COLO668 (cell line): ENCODE measurements around the gene RABEP2.
"Not testable (repeated sequence)": the region's sequence is repeated elsewhere in the genome, so short reads cannot be mapped to it uniquely, and the experiment has no call there.

Experiments
- DNase-seq: peaks from one replicate; lab custom pipeline; 2025; ENCODE audit not compliant: unreplicated experiment; lab: John Stamatoyannopoulos, UW

Gene RABEP2, protein sequence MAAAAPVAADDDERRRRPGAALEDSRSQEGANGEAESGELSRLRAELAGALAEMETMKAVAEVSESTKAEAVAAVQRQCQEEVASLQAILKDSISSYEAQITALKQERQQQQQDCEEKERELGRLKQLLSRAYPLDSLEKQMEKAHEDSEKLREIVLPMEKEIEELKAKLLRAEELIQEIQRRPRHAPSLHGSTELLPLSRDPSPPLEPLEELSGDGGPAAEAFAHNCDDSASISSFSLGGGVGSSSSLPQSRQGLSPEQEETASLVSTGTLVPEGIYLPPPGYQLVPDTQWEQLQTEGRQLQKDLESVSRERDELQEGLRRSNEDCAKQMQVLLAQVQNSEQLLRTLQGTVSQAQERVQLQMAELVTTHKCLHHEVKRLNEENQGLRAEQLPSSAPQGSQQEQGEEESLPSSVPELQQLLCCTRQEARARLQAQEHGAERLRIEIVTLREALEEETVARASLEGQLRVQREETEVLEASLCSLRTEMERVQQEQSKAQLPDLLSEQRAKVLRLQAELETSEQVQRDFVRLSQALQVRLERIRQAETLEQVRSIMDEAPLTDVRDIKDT

DNA sequence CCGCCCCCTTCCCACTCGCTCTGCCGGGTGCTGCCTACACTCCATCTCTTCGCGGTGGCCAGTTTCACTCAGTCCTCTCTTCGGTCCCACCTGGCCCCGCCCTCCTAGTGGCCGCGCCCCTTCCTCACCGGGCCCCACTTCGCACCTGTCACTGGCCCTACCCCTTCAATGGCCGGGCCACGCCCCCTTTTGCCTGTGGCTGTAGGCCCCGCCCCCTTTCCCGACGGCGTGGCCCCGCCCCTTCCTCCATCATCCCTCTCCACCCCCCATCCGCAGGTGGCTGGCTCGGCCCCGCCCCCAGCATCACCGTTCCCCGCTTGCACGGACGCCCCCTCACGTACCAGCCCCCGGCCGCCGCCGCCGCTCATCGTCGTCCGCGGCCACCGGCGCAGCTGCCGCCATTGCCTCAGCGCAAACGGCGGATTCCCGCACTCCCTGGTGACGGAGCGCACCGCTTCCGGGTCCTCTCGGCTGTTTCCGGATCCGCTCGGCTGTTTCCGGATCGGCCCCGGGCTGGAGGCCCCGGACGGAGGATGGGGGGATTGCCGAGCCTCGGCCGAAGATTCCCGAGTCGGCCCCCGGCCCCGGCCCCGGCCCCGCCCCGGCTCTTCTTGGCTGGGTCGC lies at the start of gene RABEP2:
Gene RABEP2 (minus strand): TSS at position 477 of the 624 bp plus-strand sequence. CDS start 75 bp downstream, at position 402.
- DNase-seq: peak; percentile 98

DNA sequence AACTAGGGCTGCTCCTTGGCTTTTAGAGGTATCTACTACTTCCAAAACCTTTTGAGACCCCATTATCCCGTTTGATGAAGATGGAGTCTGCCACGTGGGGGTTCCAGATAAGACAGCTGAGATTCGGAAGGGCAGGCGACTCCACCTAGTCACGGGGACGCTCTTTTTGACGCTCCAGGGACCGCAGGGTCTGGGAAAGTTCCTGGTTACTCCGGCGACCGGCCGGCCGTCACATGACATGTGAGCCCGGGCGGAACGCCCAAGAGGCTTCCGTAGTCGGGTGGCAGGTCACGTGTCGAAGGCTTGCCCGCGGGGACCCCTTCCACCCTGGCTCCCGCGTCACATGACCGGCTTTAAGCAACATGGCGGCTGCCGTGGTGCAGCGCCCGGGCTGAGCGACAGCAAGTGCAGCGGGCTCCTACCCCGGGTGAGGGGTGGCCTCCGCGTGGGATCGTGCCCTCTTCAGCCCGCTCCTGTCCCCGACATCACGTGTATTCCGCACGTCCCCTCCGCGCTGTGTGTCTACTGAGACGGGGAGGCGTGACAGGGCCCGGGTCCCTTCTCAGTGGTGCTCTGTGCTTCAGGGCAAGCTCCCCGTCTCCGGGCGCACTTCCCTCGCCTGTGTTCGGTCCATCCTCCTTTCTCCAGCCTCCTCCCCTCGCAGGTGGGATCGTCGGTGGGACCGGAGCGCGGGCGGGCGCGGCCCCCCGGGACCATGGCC lies 49.6 kb upstream of the RABEP2 start, which contains the start of gene SPNS1:
Gene SPNS1 (plus strand): TSS at position 342 of the 721 bp plus-strand sequence. CDS start 374 bp downstream, at position 716.
- DNase-seq: peak; percentile 98

DNA sequence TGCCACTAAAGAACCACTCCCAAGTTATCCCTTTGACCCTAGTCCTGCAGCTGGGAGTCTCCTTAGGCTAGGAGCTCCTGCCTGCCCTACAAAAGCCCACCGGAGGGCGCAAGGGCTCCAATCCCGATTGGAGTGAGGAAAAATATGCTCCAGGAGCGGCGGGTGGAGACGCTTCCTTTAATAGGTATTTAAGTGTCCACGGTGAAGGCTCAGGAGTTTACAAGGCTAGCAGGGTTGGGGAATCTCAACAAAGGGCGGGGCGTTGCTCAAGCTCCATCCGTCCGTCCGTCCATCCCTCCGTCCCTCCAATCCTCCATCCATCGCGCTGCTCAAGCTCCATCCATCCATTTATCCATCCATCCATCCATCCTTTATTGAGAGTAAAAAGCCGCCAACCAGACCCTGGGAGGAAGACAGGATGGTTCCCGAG lies 49.0 kb upstream of the RABEP2 start:
- DNase-seq: peak; percentile 73

DNA sequence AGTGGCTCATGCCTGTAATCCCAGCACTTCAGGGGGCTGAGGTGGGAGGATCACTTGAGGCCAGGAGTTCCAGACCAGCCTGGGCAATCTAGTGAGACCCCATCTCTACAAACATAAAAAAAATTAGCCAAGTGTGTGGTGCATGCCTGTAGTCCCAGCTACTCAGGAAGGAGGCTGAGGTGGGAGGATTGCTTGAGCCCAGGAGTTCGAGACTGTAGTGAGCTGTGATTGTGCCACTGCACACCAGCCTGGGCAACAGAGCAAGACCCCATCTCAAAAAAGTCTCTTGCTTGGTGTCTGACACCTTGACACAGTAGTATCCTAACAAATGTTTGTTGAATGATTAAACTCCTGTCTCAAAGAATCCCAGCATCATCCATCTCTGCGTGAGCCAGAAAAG lies 44.7 kb upstream of the RABEP2 start:
- not testable (repeated sequence) for DNase-seq

DNA sequence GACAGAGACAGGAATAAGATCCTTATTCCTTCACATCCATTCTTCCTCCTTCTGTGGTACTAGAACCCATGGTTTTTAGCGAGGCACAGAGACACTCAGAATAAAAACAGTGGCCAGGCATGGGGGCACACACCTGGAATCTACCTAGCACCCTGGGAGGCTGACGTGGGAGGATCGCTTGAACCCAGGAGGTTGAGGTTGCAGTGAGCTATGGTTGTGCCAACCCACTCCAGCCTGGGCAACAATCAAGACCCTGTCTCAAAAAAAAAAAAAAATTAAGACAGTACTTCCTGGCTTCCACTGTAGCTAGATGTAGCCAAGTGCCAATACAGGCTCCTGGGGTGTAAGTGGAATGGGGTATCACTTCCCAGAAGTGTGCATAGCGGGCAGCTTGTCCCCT lies 42.1 kb upstream of the RABEP2 start:
- DNase-seq: no peak

DNA sequence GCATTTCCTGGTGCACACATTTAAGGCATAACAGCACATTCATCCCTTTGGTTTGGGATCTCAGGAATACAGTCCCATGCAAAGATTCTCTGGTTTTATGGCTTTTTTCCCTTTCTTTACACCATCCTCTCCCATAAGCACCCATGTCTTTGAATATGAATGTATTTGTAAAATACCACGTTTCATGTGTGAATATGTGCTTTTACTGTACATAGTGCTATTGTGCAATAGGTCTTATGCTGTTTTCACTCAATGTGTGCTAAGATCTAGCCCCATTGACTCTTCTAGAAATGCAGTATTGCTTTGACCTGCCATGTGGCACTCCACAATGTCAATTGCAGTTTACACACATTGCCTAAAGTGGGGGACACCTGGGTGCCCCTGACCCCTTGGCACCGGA lies 39.5 kb upstream of the RABEP2 start:
- DNase-seq: no peak

DNA sequence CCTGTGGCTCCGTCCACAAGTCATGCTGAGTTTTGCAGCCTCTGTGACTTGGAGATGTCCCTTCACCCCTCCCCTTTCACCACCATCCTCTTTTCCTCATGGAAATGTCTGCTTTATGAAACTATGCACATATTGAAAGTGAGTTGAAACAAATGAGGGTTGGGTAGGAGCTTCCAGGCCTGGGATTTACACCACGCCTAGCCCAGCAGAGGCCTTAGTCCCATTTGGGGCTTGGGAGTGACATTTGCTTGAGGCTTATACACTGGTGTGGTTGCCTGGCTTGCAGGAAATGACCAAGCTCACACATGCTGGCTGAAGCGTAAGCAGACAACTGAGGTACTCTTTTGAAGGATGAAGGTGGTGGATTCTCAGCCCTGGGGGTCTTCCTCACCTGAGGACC lies 39.0 kb upstream of the RABEP2 start:
- DNase-seq: no peak

DNA sequence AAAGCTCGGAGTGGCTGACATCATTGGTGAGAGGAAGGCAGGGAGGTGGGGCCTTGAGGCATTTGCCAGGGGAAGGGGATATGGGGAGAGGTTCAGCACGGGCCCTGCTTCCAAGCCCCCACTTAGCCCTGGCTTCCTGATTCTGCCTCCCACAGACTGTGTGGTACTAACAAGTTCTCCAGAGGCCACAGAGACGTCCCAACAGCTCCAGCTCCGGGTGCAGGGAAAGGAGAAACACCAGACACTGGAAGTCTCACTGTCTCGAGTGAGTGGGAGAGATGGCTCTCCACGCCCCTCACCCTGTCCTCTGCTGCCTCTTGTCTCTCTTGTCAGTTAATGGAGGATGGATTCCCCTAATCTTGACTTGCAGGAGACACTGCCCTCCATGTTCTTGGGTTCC lies 33.8 kb upstream of the RABEP2 start:
- DNase-seq: no peak

DNA sequence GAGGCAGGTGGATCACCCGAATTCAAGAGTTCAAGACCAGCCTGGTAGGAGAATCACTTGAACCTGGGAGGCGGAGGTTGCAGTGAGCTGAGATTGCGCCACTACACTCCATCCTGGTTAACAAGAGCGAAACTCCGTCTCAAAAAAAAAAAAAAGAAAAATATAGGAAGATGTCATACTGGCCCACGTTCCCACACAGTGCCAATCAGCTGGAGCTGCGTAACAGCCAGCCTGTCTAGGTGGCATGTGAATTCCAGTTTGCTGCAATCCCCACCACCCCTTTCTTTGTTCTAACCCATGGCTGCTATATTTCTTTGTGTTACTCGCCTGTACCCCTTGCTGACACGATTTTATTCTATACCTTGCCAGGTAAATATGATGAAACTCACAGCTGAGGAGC lies 33.2 kb upstream of the RABEP2 start:
- no peak for DNase-seq

DNA sequence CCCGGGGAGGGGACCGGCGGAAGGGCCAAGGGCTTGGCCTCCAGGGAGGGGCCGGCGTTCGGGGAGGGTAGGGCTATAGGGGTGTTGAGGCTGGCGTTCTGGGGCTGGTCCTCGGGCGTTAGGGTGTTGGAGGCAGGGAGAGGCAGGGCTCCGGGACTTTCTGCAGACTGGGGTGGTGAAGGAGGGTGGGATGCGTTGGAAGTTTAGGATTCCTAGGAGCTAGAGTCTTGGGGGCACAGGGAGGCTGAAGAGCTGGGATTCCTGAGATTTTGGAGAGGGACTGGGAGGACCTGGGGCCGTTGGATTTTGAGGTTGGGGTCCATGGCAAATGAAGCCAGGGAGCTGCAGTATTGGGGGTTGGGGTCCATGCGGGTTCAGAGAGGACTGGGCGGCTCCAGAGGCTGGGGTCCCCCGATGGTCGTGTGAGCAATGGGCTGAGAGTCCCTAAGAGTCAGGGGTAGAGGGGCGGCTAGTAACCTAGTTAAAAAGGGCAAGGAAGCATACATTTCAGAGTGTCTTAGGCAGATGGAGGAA lies 26.4 kb upstream of the RABEP2 start:
- no peak for DNase-seq

DNA sequence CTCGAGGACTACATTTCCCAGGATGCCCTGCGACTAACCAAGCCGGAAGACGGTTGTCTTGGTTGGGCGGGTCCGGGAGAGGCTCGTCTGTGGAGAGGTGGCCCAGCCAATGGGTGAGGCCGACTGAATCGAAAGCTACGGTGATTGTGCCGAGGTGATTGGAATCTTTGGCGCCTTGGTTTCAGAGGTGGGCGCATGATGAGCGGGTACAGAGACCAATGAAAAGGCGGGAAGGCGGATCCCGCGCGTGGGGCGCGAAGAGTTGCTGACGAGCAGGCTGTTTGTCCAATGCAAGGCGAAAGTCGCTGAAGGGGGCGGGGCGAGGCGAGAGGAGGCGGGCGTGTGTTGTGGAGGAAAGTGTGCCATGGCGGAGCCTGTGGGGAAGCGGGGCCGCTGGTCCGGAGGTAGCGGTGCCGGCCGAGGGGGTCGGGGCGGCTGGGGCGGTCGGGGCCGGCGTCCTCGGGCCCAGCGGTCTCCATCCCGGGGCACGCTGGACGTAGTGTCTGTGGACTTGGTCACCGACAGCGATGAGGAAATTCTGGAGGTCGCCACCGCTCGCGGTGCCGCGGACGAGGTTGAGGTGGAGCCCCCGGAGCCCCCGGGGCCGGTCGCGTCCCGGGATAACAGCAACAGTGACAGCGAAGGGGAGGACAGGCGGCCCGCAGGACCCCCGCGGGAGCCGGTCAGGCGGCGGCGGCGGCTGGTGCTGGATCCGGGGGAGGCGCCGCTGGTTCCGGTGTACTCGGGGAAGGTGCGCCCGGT lies 25.8 kb upstream of the RABEP2 start, which contains the start of gene NFATC2IP:
Gene NFATC2IP (plus strand): TSS at position 290 of the 762 bp plus-strand sequence. CDS start 75 bp downstream, at position 365.
- DNase-seq: peak; percentile 98

DNA sequence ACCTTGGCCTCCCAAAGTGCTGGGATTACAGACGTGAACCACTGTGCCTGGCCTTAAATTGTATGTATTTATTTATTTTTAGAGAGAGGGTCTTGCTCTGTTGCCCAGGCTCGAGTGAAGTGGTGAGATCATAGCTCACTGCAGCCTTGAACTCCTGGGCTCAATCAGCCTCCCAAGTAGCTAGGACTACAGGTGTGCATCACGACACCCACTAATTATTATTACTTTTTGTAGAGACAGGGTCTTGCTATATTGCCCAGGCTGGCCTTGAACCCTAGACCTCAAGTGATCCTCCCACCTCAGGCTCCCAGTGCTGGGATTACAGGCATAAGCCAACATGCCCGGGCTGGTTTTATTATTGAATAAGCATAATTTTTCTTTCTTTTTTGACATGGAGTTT lies 21.6 kb upstream of the RABEP2 start:
- no peak for DNase-seq

DNA sequence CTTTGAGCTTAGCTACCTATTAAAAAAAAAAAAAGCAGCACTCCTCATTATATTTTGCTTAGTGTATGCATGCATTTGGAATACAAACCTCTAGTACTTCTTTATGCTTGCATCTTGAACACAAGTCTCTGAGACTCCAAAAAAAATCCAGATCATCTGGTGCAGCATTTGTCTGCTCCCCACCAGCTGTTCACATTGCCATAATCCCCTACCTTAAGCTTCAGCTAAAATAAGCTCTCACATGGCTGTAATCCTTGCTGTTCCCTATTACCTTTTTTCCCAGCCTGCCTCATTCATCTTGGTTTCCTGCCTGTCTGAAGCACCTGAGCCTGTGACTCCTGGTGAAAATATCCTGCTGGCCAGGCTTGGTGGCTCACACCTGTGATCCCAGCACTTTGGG lies 18.2 kb upstream of the RABEP2 start:
- DNase-seq: no peak

DNA sequence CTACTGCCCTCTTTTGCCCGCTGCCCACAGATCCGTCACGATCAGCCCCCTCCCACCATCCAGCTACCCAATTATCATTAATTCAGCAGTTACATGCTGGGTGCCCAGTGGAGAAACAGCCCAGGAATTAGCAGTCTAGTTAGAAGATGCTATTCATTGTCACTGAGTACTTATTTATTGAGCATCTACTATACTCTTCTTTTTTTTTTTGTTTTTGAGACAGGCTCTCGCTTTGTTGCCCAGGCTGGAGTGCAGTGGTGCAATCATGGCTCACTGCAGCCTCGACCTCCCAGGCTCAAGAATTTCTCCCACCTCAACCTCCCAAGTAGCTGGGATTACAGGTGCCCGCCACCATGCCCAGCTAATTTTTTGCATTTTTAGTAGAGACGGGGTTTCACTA lies 14.8 kb upstream of the RABEP2 start:
- DNase-seq: not testable (repeated sequence)

DNA sequence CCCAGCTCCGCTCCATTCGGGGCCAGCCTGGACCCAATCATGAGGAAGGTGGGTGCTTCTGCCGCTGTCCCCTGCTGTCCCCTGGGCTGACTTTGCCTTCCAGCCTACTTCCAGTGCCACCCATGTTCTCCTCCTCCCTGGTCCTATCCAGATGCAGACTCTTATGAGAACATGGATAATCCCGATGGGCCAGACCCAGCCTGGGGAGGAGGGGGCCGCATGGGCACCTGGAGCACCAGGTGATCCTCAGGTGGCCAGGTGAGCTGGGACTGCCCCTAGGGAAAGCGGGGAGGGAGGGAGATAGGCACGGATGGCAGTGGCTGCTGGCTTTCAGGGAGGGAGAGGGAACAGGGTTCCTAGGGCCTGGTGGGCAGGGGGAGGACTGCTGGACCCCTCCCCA lies 13.7 kb upstream of the RABEP2 start:
- no peak for DNase-seq

DNA sequence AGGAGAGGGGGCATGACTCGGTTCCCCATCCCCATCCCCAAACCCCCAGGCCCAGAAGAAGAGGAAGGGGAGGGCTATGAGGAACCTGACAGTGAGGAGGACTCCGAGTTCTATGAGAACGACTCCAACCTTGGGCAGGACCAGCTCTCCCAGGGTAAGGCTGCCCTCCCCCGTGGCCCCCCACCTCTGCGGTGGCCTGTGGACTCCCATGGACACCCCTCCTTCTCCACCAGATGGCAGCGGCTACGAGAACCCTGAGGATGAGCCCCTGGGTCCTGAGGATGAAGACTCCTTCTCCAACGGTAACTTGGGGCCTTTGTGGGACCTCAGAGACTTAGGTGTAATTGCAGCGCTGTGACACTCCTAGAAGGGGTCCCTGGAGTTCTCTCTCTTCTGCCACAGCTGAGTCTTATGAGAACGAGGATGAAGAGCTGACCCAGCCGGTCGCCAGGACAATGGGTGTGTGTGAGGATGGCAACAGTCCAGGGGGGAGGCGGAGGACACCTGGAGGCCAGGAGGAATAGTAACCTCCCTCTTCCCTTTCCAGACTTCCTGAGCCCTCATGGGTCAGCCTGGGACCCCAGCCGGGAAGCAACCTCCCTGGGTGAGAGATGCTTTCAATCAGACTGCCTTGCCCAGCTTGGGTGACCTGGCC lies 12.3 kb upstream of the RABEP2 start:
- no peak for DNase-seq

DNA sequence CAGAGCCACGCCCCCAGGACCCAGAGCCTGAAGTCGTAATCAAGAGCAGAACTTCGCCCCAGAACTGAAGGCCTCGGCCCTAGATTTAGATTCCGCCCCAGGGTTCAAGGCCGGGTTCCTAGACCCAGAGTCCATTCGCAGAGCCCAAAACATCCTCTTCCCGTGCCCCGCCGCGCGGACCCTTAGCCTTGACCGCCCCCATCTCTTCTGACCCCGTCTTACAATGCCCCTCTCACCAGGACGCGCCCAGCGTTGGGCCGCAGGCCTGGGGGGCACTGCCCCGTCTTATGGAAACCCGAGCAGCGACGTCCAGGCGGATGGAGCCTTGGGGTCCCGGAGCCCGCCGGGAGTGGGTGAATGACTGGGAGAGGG lies 11.7 kb upstream of the RABEP2 start:
- no peak for DNase-seq

DNA sequence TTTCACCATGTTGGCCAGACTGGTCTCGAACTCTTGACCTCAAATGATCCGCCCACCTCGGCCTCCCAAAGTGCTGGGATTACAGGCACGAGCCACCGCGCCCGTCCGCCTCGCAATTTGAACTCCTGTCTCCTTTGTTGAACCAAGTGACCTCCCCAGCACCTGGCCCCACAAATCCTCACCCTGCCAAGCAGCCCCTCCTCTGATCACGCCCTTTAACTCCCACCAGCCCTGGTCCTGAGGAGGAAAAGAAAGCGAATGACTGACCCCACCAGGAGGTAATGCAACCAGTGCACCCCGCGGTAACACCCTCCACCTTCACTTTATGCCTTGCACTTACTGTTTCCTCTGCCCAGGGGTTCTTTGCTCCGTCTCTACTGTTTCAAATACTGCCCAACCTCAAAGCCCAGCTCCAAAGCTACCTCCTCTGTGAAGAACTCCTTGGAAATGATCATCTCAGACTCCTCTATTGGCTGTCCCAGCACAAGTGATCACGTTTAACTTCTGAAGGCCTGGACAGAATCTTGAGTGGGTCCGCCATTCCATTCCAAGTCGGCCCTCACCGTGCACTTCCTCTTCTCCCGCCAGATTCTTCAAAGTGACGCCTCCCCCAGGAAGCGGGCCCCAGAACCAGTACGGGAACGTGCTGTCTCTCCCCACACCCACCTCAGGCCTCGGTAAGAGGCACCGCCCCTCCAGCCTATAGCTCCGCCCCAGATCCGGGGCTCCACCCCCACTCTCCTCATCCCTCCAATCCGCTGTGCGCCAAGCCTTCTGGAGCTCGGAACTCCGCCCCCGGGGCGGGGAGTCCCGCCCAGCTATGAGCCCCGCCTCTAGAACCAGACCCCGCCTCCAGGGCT lies 11.1 kb upstream of the RABEP2 start:
- DNase-seq: peak; percentile 80

DNA sequence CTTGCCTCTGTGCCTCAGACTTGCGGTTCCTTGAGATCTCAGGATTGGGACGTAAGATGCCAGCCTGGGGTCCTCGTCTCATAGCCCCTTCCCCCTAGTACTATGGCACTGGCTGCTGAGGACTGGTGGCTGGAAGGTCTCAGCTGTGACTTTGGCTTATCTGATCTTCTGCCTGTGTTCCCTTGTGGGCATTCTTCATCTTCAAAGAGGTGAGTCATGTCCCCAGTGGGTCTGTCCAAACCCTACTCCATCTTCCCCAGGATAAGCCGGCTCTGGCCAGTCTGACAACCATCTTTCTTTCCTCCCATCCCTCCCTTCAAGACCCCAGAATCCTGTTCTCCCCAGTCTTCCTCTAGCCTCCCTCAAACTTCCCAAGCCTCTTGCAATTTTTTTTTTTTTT lies 10.3 kb upstream of the RABEP2 start:
- DNase-seq: no peak
